IPS DF 4.7 (cell line): Measurements from ENCODE around the gene NBPF3.

Source experiments
- DNase-seq: peaks from one replicate; pipeline ENCODE4 v3.0.0-alpha.2; 2013; ENCODE audit warnings: low spot score; ENCODE audit errors: extremely low read depth

The NBPF3 gene

GRCh38 chr1:21494196-21494595 lies 54.3 kb downstream of the NBPF3 start:
- no peak for DNase-seq

GRCh38 chr1:21495225-21495820 lies 55.4 kb downstream of the NBPF3 start:
- DNase-seq, result no peak

- no peak for DNase-seq
Observed at GRCh38 chr1:21496063-21496462, 56.1 kb downstream of the NBPF3 start.

- no peak for DNase-seq
Observed at GRCh38 chr1:21496886-21497285, 56.9 kb downstream of the NBPF3 start.

- no peak for DNase-seq
Observed at GRCh38 chr1:21497466-21498061, 57.6 kb downstream of the NBPF3 start.

GRCh38 chr1:21499283-21499950 lies 59.5 kb downstream of the NBPF3 start:
- DNase-seq, result no peak

GRCh38 chr1:21503706-21504377 lies 63.9 kb downstream of the NBPF3 start:
- DNase-seq, result no peak

- no peak for DNase-seq
Observed at GRCh38 chr1:21506804-21507203, 66.9 kb downstream of the NBPF3 start.

GRCh38 chr1:21507511-21508270 lies 67.8 kb downstream of the NBPF3 start:
- DNase-seq, result no peak

- DNase-seq, result no peak
Observed at GRCh38 chr1:21508580-21509350, 68.8 kb downstream of the NBPF3 start.

- no peak for DNase-seq
Observed at GRCh38 chr1:21509351-21510112, 69.6 kb downstream of the NBPF3 start, which contains the start of gene ALPL. TSS of gene ALPL (plus strand) at chr1:21509423. CDS start at chr1:21554082, 44,659 bp downstream.

- DNase-seq, result no peak
Observed at GRCh38 chr1:21510113-21510493, 70.2 kb downstream of the NBPF3 start.

GRCh38 chr1:21510885-21511578 lies 71.1 kb downstream of the NBPF3 start:
- no peak for DNase-seq

- DNase-seq, result no peak
Observed at GRCh38 chr1:21511579-21512522, 71.9 kb downstream of the NBPF3 start.

- no peak for DNase-seq
Observed at GRCh38 chr1:21514245-21514644, 74.3 kb downstream of the NBPF3 start.

GRCh38 chr1:21517161-21517589 lies 77.2 kb downstream of the NBPF3 start:
- DNase-seq, result no peak

GRCh38 chr1:21517660-21518480 lies 77.9 kb downstream of the NBPF3 start:
- no peak for DNase-seq
